ENCODE results near the gene MRPL24.

- TF ChIP-seq, protein P1, sequence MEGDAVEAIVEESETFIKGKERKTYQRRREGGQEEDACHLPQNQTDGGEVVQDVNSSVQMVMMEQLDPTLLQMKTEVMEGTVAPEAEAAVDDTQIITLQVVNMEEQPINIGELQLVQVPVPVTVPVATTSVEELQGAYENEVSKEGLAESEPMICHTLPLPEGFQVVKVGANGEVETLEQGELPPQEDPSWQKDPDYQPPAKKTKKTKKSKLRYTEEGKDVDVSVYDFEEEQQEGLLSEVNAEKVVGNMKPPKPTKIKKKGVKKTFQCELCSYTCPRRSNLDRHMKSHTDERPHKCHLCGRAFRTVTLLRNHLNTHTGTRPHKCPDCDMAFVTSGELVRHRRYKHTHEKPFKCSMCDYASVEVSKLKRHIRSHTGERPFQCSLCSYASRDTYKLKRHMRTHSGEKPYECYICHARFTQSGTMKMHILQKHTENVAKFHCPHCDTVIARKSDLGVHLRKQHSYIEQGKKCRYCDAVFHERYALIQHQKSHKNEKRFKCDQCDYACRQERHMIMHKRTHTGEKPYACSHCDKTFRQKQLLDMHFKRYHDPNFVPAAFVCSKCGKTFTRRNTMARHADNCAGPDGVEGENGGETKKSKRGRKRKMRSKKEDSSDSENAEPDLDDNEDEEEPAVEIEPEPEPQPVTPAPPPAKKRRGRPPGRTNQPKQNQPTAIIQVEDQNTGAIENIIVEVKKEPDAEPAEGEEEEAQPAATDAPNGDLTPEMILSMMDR (IDR thresholded peaks at IDR 0.05; ENCODE audit: low read depth, low read length): no peak
- TF ChIP-seq EZH2phosphoT487 (IDR thresholded peaks at IDR 0.05; ENCODE audit: low read depth): no peak
Observed at GRCh38 chr1:156743367-156744302, 2.7 kb upstream of the MRPL24 start.
